Right forelimb (tissue), 1 donor: Measurements from ENCODE around the gene GFPT2.

ENCODE experiments used
- DNase-seq: peaks from one replicate; pipeline ENCODE4 v3.0.0-alpha.2; 2018

GFPT2 gene

DNA sequence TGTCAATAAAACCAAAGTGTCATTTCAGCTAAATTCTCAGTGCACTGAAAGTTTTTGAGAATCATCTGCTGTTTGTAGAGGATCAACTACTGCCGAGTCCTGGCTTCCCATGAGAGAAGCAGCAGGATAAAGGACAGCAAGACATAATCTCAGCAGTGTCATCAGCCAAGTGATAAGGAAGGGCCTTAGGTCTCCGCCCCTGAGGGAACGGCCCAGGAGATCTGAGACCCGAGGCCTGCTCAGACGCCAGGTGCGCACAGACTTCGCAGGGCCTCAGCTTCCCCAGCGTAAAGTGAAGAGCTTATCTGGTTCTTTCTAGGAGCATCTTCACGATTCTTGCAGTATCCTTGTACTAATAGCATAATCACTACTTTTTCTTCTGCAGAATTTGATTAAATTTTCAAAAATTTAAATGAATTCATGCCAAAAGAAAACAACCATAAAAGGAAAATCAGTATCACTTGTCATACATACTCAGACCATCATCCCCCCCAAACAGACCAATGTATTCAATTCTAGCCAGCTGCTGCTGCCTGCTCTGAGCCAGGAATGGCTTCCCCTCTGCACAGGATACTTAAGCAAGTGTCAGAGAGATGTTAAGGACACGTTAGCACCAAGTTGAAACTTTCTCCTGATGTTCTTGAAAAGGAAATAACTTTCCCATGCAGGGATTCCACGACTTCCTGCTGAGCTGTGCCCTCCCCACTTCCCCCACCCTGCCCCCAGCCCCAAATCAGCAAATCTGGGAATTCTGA, 2.2 kb downstream of the GFPT2 start:
- DNase-seq = no peak

DNA sequence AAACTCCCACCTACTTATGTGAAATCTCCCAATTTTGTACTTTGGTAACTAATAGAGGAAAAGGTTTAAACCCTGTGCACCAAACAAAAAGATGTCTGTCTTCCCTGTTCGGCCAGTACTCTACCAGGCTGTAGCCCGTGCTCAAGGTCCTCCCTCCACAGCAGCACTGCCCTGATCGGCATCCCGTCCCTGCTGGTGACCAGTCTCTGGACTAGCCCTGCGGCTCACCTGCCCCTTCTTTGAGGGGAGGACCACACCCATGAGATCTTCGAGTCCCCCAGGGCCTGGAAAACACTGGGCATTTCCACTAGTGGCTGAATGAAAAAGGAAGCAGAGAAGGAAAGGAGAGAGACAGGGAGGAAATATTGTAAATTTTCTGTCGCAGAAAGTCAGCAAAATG, 2.8 kb downstream of the GFPT2 start:
- no peak for DNase-seq

DNA sequence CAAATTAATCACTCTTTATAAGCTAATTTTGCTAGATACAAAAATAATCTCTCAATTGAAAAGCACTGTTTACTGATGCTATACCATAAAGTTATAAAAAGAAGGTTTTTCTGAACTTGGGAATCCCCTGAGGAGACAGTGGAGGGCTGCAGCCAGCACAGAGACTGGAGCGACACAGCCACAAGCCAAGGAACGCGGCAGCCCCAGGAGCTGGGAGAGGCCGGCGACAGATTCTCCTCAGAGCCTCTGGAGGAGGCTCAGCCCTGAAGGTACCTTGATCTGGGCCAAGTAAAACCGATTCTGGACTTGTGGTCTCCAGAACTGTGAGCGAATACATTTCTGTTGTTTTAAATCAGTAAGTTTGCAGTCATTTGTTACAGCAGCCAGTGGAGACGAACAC, 3.7 kb downstream of the GFPT2 start:
- no peak for DNase-seq

DNA sequence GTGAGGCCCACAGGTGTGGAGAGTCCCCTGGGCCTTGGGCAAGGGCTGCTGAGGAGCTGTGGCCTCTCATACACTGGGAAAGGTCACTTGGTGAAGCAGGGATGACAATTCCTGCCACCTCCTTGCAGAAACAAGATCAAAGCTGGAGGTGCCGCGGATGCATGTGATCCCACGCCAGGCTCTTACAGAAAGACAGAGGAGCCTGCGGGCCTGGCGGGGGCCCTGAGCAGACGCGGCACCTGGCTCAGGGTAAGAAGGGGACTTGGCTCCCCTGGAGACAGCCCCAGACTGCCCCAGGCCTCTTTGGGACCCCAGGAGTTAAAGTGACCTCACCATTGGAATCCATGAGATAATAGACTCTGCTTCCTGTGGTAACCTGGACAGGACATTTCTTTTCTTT, 4.8 kb downstream of the GFPT2 start:
- DNase-seq = no peak

DNA sequence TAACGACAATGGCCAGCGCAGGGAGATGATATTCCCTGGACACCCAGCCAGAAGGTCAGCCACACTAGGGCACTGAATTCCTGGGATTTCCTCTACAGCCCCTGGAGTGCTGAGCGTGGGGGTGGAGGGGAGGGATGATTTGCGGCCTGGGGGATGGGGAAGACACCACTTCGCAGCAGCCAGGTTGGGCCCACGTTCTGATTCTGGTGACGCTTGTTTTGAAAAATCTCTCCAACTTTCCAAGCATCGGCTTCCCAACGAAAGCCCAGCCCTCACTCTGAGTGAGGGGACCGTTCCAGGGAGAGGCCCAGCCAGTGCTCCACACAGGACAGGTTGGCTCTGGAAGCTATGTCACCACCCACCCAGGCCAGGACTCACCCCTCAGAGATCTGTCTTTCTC, 5.4 kb downstream of the GFPT2 start:
- no peak for DNase-seq

DNA sequence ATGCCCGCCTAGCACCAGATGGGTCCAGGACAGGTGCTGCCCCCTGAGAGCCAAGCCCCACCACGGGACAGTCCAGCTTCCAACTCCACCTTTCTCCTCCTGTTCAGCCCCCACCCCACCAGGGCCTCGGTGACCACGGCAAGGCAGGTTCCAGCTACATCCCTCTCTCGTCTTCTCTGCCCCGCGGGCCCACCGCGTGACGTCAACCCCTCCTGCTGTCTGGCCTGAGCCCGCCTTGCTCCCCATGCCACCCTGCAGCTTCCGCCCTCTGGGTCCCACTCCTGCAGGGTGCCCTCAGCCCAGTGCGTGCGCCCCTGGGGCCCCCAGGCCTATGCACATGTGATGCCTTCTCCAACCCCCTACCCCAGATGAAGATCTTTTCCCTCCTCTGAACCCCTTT, 6.8 kb downstream of the GFPT2 start:
- DNase-seq = no peak

DNA sequence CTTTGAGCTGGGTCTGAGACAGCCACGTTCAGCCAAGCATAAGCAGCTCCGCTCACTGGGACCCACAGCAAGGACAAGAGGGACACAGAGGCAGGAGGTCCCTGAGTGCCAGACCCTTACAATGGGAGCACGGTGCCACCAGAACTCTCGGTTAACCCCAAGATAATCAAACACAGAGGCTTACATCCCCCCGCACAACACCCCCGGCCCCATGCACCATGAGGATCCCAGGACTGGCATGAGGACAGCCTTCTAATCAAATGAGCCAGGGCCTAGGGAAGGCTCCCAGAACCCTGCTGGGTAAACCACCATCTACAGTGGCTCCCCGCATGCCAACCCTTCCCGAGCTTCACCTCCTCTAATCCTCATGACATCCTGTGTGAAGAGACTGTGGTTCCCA, 7.4 kb downstream of the GFPT2 start:
- no peak for DNase-seq

DNA sequence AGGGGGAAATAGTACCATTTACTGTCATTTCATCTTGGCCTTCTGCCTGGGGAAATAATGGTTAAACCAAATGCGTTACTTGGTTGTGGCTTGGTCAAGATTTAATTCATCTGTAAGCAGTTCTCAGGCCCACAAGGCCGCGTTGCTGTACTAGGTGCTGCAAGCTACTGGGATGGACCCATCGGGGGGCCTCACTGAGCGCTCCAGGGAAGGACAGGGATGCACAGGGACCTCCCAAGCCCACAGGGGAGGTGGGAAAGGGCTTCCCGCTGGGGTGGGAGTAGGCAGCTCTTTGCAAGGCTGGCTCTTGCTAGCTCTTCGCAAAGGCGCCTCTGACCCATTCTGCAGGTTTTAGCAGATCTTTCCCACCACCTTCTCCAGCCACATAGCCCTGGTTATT, 8.0 kb downstream of the GFPT2 start:
- DNase-seq = no peak

DNA sequence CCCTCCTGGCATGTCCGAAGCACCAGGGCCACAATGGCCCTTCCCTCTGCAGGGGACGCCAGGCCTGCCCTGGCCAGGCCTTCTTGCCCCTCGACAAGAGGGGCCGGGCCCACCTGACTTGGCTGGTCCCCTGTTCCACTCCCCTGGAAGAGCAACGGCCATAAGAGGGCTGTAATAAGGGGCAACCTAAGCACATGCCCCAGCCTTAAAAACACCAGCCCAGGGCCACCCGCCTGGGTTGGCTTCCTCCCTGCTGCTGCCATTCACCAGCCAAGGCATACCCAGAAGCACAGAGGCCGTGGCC, 8.5 kb downstream of the GFPT2 start:
- DNase-seq = no peak

DNA sequence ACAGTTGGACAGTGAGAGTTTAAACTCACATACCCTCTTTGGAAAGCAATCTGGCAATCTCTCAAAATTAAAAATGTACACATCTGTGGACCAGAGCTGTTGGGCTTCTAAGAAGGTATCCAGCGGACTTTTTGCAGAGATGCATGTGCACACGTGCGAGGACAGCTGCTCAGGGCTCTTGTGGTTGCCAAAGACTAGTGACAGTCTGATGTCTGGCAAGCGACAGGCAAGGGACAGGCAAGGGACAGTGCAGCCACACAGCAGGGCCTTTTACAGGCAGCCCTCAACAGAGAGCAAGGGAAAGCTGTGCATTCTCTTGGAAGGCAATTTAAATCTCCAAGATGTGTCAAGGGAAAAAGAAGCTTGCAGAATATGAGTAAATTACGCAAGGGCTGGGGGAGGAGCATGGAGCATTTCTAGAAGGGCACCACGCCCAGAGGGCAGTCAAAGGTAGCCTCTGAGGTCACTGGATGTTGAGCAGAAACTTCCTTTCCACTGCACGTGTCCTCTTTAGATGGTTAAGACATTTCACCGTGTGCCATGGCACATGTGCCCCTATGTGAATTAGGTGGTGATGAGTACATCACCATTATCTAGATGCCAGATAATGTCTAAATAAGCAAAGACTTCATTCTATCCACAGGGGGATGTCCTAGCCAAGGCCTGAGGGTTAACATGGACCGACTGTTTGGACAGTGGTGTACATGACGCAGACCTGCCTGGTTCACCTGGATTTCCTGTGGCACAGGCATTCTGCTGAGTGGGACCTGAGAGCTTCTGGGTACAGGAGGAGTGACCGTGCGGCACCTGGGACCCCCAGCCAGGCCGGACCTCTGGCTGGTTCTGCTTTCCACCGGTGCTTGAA, 9.1 kb downstream of the GFPT2 start:
- peak; percentile 45 for DNase-seq

DNA sequence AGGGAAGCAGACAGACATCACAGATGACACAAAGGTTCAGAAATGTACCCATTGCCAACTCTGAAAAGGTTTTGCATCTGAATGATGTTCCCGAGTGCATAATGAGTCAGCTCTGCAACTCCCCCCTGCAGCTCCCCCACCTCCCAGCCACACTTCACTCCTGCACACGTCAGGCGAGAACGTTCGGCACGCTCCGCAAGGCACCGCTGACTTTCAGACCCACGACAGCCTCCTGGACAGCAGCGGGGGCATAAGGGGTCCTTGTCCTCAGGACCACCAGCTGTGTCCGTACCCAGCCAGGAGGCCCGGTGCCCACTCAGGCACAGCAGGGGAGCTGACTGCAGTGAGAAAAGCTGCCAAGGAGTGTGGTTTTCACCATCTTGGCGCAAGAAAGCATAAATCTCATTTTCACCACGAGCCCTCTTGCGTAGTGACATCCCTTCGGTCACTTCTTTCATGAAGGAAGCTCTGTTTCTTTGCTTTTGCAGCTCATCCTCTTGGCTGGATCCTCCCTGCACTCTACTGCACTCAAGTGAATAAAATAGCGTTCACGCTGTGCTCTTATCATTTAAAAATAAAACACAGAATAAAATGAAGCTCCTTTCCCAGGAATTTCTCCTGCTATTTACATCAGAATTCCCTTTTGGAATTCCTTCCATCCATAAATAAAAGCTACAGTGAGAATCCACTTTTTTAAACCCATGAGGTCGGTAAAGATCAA, 9.9 kb downstream of the GFPT2 start:
- peak; percentile 63 for DNase-seq

DNA sequence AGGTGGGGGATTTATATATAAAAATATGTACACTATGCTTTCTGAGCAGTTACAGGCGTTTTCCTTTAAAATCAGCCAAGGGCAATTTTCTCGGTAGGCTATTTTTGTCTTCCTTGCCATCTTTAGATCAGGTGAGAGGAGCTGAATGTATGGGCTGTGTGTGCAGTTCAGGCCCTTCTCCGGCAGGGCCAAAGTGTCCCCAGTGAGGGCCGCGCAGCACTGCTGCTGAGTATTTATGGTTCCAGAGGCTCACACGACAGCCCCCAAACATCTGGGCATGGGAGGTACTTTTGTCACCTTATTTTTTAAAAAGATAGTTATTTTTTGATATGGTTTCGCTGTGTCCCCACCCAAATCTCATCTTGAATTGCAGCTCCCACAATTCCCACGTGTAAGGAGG, 11.5 kb downstream of the GFPT2 start:
- DNase-seq = no peak

DNA sequence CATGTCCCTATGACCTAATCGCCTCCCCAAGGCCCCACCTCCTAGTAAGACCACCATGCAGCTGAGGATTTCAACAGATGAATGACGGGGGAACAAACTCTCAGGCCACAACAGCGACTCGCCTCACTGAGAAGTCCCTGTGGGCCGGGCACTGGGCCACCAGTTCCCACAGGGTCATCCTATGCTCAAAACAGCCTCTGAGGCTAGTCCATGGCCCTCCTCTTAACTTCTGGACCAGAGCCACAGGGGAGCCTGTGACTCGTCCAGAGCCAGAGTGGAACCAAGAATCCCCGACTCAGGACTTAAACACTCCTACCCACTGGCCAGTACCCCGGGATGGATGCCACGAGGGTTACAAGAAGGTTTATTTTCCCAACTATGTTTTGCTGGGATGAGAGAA, 12.3 kb downstream of the GFPT2 start:
- no peak for DNase-seq

DNA sequence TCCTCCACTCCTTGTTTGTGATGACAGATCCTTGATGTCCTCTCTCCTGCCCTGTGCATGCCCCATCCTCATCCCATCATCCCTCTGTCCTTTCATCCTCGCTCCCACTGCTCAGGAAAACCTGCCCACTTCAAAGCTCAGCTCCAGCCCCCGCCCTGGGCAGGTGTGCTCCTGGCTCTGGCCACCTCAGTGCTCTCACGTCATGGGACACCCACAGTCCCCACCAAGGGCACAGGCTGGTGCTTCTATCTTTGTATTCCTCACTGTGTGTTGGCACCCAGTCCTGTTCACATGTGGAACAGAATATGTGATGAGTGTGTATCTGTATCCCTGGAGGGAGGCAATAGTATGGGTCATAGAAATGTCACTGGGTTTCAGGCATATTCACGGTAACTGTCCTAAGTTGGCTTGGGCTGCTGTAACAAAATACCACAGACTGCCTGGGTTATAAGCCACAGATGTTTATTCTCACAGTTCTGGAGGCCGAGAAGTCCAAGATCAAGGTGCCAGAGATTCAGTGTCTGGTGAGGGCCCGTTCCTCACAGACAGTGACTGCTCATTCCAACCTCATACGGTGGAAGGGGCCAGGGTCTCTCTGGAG, 13.5 kb downstream of the GFPT2 start:
- DNase-seq = no peak

DNA sequence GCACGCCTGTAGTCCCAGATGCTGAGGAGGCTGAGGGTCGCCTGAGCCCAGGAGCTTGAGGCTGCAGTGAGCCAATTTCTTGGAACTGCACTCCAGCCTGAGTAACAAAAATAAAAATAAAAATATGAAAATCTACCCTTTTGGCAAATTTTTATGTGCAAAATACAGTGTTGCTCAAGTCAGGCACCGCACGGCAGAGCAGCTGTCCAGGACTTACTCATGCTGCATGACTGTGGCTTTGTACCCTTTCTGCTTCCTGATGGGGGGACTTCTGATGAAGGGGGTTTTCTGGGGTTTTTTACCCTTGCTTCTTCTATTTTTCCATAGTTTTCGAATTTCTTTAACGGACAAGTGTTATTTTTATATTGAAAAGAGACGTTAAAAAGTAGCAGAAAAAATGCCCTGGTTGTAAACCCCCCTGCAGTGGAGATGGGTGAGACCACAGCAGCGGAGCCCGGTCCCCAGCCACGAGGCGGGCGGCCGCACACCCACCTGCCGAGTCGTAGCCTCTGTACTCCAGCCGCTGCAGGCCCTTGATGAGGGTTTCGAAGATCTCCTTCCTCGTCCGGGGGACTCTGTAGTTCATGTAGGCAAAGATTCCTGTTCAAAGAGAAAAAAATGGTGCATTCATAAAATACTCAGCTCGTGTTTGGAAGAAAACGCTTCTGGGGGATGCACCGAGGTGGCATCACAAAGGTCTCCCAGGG, 15.0 kb downstream of the GFPT2 start:
- no peak for DNase-seq

DNA sequence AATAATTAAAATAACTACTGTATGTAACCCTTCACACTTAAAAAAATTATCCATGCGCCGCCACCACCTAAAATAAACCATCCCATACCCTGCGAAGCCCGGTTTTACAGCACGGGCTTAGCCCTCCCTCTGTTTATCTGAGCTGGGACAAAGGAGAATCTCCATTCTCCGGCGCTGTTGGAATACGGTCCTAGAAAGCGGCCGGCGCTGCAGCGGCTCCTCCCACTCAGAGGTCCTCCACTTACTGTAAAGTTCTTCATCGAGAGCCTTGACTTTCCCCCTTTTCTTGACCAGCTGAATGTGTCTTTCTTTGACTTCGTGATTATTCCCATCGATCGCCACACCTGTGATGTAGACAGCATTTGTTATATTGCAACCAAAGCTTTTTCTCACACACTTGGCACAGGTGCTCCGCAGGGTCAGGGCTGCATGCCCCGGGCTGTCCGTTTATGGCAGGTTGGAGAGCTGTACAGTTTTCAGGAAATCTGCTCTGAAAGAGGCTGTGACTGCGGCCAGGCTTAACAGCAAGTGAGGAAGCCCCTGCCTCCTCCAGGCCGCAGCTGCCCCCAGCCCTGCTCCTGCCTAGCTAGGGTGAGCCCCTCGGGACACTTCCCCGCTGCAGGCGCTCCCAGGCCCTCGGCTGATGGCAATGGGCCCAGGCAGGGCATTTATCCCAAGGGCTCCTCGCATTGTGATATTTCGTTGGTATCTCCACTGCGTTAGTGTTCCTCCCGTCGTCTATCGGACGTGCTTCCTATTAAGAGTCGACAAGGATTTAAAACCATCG, 16.7 kb downstream of the GFPT2 start:
- no peak for DNase-seq

DNA sequence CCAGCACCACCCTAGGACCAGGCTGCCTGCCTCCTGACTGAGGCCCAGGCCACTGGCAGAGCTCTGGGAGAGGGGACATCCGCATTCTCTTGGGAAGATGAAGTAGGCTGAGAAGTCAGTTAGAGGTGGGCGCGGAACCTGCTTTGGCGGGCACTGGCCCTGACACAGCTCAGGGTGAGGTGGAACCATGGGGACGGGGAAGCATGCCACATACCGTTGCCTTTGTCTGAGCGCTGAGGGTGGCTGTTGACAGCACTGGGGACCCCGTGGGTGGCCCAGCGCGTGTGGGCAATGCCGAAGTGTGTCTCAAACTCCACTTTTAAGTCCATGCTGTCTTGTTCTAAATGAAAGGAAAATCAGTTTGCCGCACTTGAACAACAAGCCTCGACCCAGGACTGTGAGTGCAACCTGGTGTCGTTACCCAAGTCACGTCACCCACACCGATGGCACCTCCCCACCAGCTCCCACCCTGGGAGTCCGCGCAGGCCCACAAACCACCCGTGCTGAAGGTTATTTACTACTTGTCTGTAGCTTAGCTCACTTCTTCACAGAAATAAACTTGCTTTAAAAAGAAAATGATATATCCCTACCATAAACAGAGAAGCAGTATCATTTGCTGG, 17.4 kb downstream of the GFPT2 start:
- DNase-seq = no peak

DNA sequence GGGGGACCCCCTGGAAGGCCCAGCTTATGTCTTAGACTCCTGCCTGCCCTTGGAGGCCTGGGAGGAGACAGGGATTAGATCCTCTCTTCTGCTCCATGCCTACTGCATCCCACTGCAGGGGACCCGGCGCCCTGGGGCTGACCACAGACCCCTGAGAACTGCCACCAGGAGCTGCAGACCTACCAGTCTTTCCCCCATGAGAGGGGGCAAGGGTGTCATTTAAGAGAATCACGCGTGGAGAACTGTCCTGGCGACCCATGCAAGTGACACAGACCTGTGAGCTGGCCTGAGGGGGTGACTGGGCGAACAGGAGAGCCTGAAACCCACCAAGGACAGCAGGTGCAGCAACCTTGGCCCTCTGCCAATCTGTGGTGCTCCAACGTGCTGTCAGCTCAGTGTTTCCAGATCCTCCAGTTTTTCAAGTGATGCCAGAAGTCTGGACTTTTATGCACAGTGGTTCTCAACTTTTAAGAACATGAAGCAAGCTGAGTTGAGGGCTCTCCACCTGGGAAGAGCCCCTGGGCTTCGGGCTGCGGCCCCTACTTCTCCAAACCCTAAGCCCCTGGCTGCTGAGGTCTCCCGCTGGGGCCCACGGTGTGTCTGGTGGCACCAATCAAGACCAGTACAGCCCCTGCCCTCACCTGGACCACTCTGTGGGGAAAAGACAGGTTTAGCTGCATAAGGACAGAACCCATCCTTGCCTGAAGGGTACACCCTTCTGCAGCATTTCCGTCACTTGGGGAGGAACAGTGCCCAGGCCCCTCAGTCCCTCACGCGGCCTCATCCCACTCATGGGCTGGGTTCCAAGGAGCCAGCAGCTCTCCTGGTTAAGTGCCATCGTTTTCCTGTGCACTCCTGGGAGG, 18.2 kb downstream of the GFPT2 start:
- no peak for DNase-seq

DNA sequence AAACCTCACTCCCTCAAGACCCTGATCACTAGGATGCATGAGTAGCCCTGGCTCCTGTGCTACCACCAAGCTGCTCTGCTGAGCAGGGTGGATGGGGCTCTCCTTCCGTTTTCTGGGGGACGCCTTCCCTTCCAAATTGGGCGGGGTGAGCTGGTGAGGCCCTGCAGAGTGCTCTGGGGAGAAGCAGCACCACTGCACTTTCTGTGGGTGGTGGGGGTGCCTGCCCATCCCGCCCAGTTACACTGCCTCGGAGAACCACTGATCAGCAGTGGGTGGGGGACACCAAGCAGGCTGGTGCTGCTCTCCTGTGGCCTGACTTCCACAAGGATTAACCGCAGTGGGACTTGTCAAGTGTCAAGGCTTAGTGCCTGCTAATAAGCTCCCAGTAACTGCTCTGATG, 19.0 kb downstream of the GFPT2 start:
- DNase-seq = no peak

DNA sequence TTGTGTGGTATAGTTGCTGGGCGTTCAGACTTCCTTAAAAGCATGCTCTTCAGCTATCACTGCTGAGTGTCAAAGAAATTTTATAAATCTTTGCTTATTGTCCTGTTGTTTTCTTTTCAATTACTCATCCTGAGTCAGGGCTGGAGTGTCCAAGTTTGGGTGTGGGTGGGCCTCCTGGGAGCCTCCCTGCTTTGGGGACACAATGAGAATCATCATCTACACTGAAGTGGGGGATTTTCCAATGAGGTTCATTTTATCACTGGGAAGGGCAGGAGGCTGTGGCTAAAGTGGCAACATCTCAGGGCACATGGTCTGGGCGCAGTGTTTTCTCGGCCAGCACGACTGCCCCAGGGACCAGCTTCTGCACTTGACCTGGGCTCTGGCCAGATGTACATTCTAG, 19.5 kb downstream of the GFPT2 start:
- DNase-seq = no peak

DNA sequence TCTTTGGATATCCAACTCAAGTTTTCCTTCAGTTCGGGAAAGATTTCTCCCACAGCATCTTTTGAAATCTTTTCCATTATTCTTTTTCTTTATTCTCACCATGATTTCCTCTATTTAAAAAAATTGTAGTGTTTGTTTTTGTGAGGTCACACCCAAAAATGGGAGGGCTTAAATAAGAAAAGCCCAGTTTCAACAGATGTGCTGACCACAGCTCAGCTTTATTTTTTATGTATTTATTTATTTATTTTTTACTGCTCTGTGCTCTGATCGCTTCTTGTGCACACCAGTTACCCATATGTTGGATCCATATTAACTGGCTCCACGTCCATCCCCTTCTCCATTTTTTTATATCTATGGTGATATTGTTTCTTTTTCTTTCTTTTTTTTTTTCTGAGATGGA, 20.3 kb downstream of the GFPT2 start:
- DNase-seq = no peak
